Ishikawa (cell line): ENCODE results near the gene HMGXB3.

Experiments used
- CEBPB ChIP-seq: IDR thresholded peaks from 2 replicates; pipeline ENCODE4 v1.6.1; 2012
- CREB1 ChIP-seq: IDR thresholded peaks from 2 replicates; pipeline ENCODE4 v1.6.1; 2012; ENCODE audit warnings: low read depth
- EGR1 ChIP-seq: IDR thresholded peaks from 2 replicates; pipeline ENCODE4 v1.6.1; 2012
- EP300 ChIP-seq: IDR thresholded peaks from 2 replicates; pipeline ENCODE4 v1.6.1; 2012; ENCODE audit warnings: borderline replicate concordance
- FOXM1 ChIP-seq: IDR thresholded peaks from 2 replicates; pipeline ENCODE4 v1.6.1; 2012; ENCODE audit warnings: low read depth, borderline replicate concordance
- MAX ChIP-seq: IDR thresholded peaks from 2 replicates; pipeline ENCODE4 v1.6.1; 2012
- NFIC ChIP-seq: IDR thresholded peaks from 2 replicates; pipeline ENCODE4 v1.6.1; 2012
- RAD21 ChIP-seq: IDR thresholded peaks from 2 replicates; pipeline ENCODE4 v1.6.1; 2012; ENCODE audit warnings: low read depth
- REST ChIP-seq: IDR thresholded peaks from 2 replicates; pipeline ENCODE4 v1.6.1; 2012; ENCODE audit warnings: low read depth, mild to moderate bottlenecking
- TAF1 ChIP-seq: IDR thresholded peaks from 2 replicates; pipeline ENCODE4 v1.6.1; 2012; ENCODE audit warnings: low read depth, mild to moderate bottlenecking
- TCF12 ChIP-seq: IDR thresholded peaks from 2 replicates; pipeline ENCODE4 v1.6.1; 2012; ENCODE audit warnings: low read depth
- TEAD4 ChIP-seq: IDR thresholded peaks from 2 replicates; pipeline ENCODE4 v1.6.1; 2012
- USF1 ChIP-seq: IDR thresholded peaks from 2 replicates; pipeline ENCODE4 v1.6.1; 2012
- YY1 ChIP-seq: IDR thresholded peaks from 2 replicates; pipeline ENCODE4 v1.6.1; 2012; ENCODE audit warnings: low read depth
- ZBTB7A ChIP-seq: IDR thresholded peaks from 2 replicates; pipeline ENCODE4 v1.6.1; 2012; ENCODE audit warnings: low read depth

Gene HMGXB3

GRCh38 chr5:150068961-150069645 is 68.6 kb downstream of the HMGXB3 start:
- no peak for TF ChIP-seq FOXM1
- TF ChIP-seq TAF1, result no peak
- TF ChIP-seq EGR1, result no peak
- no peak for TF ChIP-seq TEAD4
- no peak for TF ChIP-seq MAX
- no peak for TF ChIP-seq RAD21
- TF ChIP-seq CREB1, result no peak
- no peak for TF ChIP-seq YY1
- TF ChIP-seq USF1, result no peak
- TF ChIP-seq EP300, result no peak
- TF ChIP-seq NFIC, result no peak
- no peak for TF ChIP-seq CEBPB
- TF ChIP-seq ZBTB7A, result no peak
- TF ChIP-seq TCF12, result no peak
- no peak for TF ChIP-seq REST

GRCh38 chr5:150069672-150070627 is 69.4 kb downstream of the HMGXB3 start:
- TF ChIP-seq TCF12 (no peak), NFIC (no peak), FOXM1 (no peak), MAX (no peak), EGR1 (no peak), TAF1 (no peak), USF1 (no peak), ZBTB7A (no peak), TEAD4 (no peak), REST (no peak), YY1 (no peak), CEBPB (no peak), EP300 (no peak), CREB1 (no peak), RAD21 (no peak)

- TF ChIP-seq RAD21 (no peak), YY1 (no peak), ZBTB7A (no peak), NFIC (no peak), TAF1 (no peak), EGR1 (no peak), TCF12 (no peak), CEBPB (no peak), EP300 (no peak), REST (no peak), MAX (no peak), FOXM1 (no peak), USF1 (no peak), CREB1 (no peak), TEAD4 (no peak)
Measured at GRCh38 chr5:150070821-150071220, 70.3 kb downstream of the HMGXB3 start.
